K562 (cell line): Measurements from ENCODE around the gene TP53I13.

Experiments used
- CTCF ChIP-seq, 3 experiments: IDR thresholded peaks in 2 of 3; conservative IDR thresholded peaks in 1 of 3; 2 replicates each; pipeline ENCODE4 v1.5.1; 2011 to 2012; ENCODE audit warnings: low read length in 3 of 3, mild to moderate bottlenecking in 3 of 3, control low read depth in 2 of 3, improper control_type of control experiment in 1 of 3, inconsistent platforms in 1 of 3, low read depth in 1 of 3, mixed read lengths in 1 of 3, moderate library complexity in 1 of 3; ENCODE audit not compliant: insufficient read depth in 2 of 3
- EP300 ChIP-seq: IDR thresholded peaks from 2 replicates; pipeline ENCODE4 v1.6.1; 2012; ENCODE audit warnings: low read length, improper control_type of control experiment
- FOXM1 ChIP-seq, 2 experiments: fragments of 450-650 bp in 1 of 2; sonication (generic) in 1 of 2; formaldehyde crosslinking in 1 of 2; IDR thresholded peaks; 2 replicates each; pipeline versions ENCODE4 v1.6.1 to v1.9.0; 2017 to 2022; ENCODE audit warnings: low read depth in 2 of 2, mild to moderate bottlenecking in 2 of 2, missing genetic modification reagents in 1 of 2, moderate library complexity in 1 of 2
- NONO ChIP-seq, 2 experiments: fragments of 200-400 bp in 1 of 2; fragments of 450-650 bp in 1 of 2; formaldehyde crosslinking in 1 of 2; IDR thresholded peaks; 2 replicates each; pipeline ENCODE4 v1.6.1; 2017; ENCODE audit warnings: low read depth in 2 of 2, mild to moderate bottlenecking in 2 of 2, moderate library complexity in 2 of 2, low read length in 1 of 2
- PML ChIP-seq: IDR thresholded peaks from 2 replicates; pipeline ENCODE4 v1.6.1; 2012; ENCODE audit warnings: low read length, inconsistent platforms
- POLR2A ChIP-seq: fragments of 450-650 bp; conservative IDR thresholded peaks from 2 replicates; pipeline ENCODE4 v1.6.1; 2016
- TGIF2 ChIP-seq: sonication (generic); formaldehyde crosslinking; IDR thresholded peaks from 2 replicates; pipeline ENCODE4 v1.8.1; 2022; ENCODE audit warnings: mild to moderate bottlenecking, missing genetic modification reagents, moderate library complexity
- THAP12 ChIP-seq: fragments of 250-450 bp; sonication (Bioruptor Pico); IDR thresholded peaks from 2 replicates; pipeline ENCODE4 v1.9.0; 2021; ENCODE audit warnings: mild to moderate bottlenecking, inconsistent platforms
- ZEB2 ChIP-seq: fragments of 450-650 bp; IDR thresholded peaks from 2 replicates; pipeline ENCODE4 v1.6.1; 2016
- ZNF121 ChIP-seq: sonication (generic); formaldehyde crosslinking; conservative IDR thresholded peaks from 2 replicates; pipeline ENCODE4 v1.8.0; 2022; ENCODE audit warnings: missing genetic modification reagents
- ZNF518B ChIP-seq: fragments of 250-450 bp; sonication (Bioruptor Pico); IDR thresholded peaks from 2 replicates; pipeline ENCODE4 v1.5.0; 2021; ENCODE audit warnings: mild to moderate bottlenecking, moderate library complexity

GRCh38 chr17:29614349-29615047 is 46.0 kb downstream of the TP53I13 start:
- TF ChIP-seq EP300 (no peak), ZEB2 (no peak), FOXM1 (IDR thresholded peaks at IDR 0.05; ENCODE audit: low read depth) (no peak), FOXM1 (CRISPR knock-in tag; IDR thresholded peaks at IDR 0.05; ENCODE audit: low read depth) (no peak), THAP12 (CRISPR knock-in tag) (no peak), TGIF2 (CRISPR knock-in tag) (no peak), CTCF (IDR thresholded peaks at IDR 0.05 in 2 of 3, conservative IDR thresholded peaks at IDR 0.05 in 1 of 3; ENCODE audit: insufficient read depth in 2 of 3, low read depth in 1 of 3, low read length in 3 of 3) (no peak), POLR2A (no peak), ZNF518B (CRISPR knock-in tag) (no peak), ZNF121 (CRISPR knock-in tag) (no peak), PML (no peak), NONO (IDR thresholded peaks at IDR 0.05; ENCODE audit: low read depth in 2 of 2, low read length in 1 of 2) (no peak)
